A549 (cell line): ENCODE data around the gene TAS2R60. TPM values are rescaled to one million over a fixed set of nuclear protein-coding genes. Genes with fewer than 3 reads are reported as not detected.

Source experiments
- ATAC-seq, 2 experiments: fragments of 200-7000 bp in 1 of 2; fragments of >200 bp in 1 of 2; cut with Nextera tagmentation in 1 of 2; cut with Tn5 transposase in 1 of 2; 3 replicates each; pipeline versions ENCODE4 v1.8.0 to v1.9.1; 2018 to 2020; ENCODE audit warnings: mild to moderate bottlenecking in 1 of 2, moderate library complexity in 1 of 2
- CTCF ChIA-PET: fragments of 300-600 bp; sonication (Branson Sonifier 250); formaldehyde crosslinking; extraction: SDS; loops from one replicate; lab custom pipeline; 2021; ENCODE audit warnings: antibody characterized with exemption, inconsistent platforms; lab: Yijun Ruan, JAX
- POLR2A ChIA-PET: fragments of 350-600 bp; formaldehyde crosslinking; extraction: SDS; loops from one replicate; lab custom pipeline; 2021; ENCODE audit warnings: antibody characterized with exemption, inconsistent platforms; lab: Yijun Ruan, JAX
- DNase-seq, 2 experiments: peaks; one replicate each; pipeline versions ENCODE4 v3.0.0 to v3.0.0-alpha.2; 2011 to 2016; ENCODE audit warnings: low read depth in 1 of 2, low spot score in 1 of 2
- FAIRE-seq: peaks from 2 replicates; lab custom pipeline; 2011; peaks lifted over from hg19 to GRCh38; lab: Jason Lieb, UNC
- H3K27ac ChIP-seq, 2 experiments: fragments of >200 bp; sonication (Bioruptor Twin); formaldehyde crosslinking; 3 replicates each; pipeline ENCODE4 v1.5.1; 2016 to 2017
- H3K4me1 ChIP-seq: fragments of >200 bp; sonication (Bioruptor Twin); formaldehyde crosslinking; 3 replicates; pipeline ENCODE4 v1.6.1; 2016
- H3K4me2 ChIP-seq: fragments of >200 bp; sonication (Bioruptor Twin); formaldehyde crosslinking; 3 replicates; pipeline ENCODE4 v1.6.1; 2016
- H3K4me3 ChIP-seq: fragments of >200 bp; sonication (Bioruptor Twin); formaldehyde crosslinking; 3 replicates; pipeline ENCODE4 v1.5.1; 2016
- H3K9me3 ChIP-seq: fragments of >200 bp; sonication (Bioruptor Twin); formaldehyde crosslinking; 3 replicates; pipeline ENCODE4 v1.6.1; 2016
- ATOH8 ChIP-seq: fragments of 250-450 bp; sonication (Bioruptor Pico); IDR thresholded peaks from 2 replicates; pipeline ENCODE4 v1.5.0; 2020; ENCODE audit warnings: low read depth, mild to moderate bottlenecking, moderate library complexity
- BHLHE40 ChIP-seq: IDR thresholded peaks from 2 replicates; pipeline ENCODE4 v1.6.1; 2012; ENCODE audit warnings: low read depth, low read length, inconsistent platforms
- CBX8 ChIP-seq: fragments of 200-600 bp; sonication (generic); IDR thresholded peaks from 2 replicates; pipeline ENCODE4 v1.6.1; 2016
- CHD2 ChIP-seq: fragments of 150-350 bp; IDR thresholded peaks from 2 replicates; pipeline ENCODE4 v1.6.1; 2014; ENCODE audit warnings: low read length; ENCODE audit not compliant: partially characterized antibody
- CHD4 ChIP-seq: fragments of 200-600 bp; sonication (generic); IDR thresholded peaks from 2 replicates; pipeline ENCODE4 v1.6.1; 2016; ENCODE audit warnings: antibody characterized with exemption, mild to moderate bottlenecking, borderline replicate concordance
- E2F6 ChIP-seq: IDR thresholded peaks from 2 replicates; pipeline ENCODE4 v1.6.1; 2012; ENCODE audit warnings: low read depth, borderline replicate concordance
- EHMT2 ChIP-seq: fragments of 200-600 bp; sonication (generic); IDR thresholded peaks from 2 replicates; pipeline ENCODE4 v1.6.1; 2016; ENCODE audit warnings: antibody characterized with exemption, low read depth, mild to moderate bottlenecking, moderate library complexity
- ELK1 ChIP-seq: fragments of 150-350 bp; IDR thresholded peaks from 2 replicates; pipeline ENCODE4 v1.6.1; 2014; ENCODE audit warnings: low read depth, mild to moderate bottlenecking, low read length
- ESRRA ChIP-seq: fragments of 150-350 bp; IDR thresholded peaks from 2 replicates; pipeline ENCODE4 v1.6.1; 2014; ENCODE audit warnings: mild to moderate bottlenecking, low read length, borderline replicate concordance
- FOSB ChIP-seq: fragments of 250-450 bp; sonication (Bioruptor Pico); IDR thresholded peaks from 2 replicates; pipeline ENCODE4 v1.5.0; 2020; ENCODE audit warnings: mild to moderate bottlenecking, moderate library complexity
- FOXS1 ChIP-seq: fragments of 250-450 bp; sonication (Bioruptor Pico); IDR thresholded peaks from 2 replicates; pipeline ENCODE4 v1.5.0; 2020; ENCODE audit warnings: mild to moderate bottlenecking, moderate library complexity
- HOXA7 ChIP-seq: fragments of 250-450 bp; sonication (Bioruptor Pico); IDR thresholded peaks from 2 replicates; pipeline ENCODE4 v1.5.0; 2020; ENCODE audit warnings: mild to moderate bottlenecking, moderate library complexity
- JUN ChIP-seq, 2 experiments: fragments of >200 bp; sonication (Bioruptor Twin); formaldehyde crosslinking; IDR thresholded peaks; 2 replicates in 1 of 2; 3 replicates in 1 of 2; pipeline ENCODE4 v1.6.1; 2016 to 2017
- KDM1A ChIP-seq: fragments of 200-600 bp; sonication (generic); IDR thresholded peaks from 2 replicates; pipeline ENCODE4 v1.6.1; 2016; ENCODE audit warnings: low read depth, mild to moderate bottlenecking
- MYC ChIP-seq: IDR thresholded peaks from 2 replicates; pipeline ENCODE4 v1.6.1; 2012; ENCODE audit warnings: mild to moderate bottlenecking, inconsistent platforms, low read length, improper control_type of control experiment, borderline replicate concordance
- POLR2A ChIP-seq: IDR thresholded peaks from 2 replicates; pipeline ENCODE4 v1.6.1; 2012; ENCODE audit warnings: mild to moderate bottlenecking, low read length
- POLR2AphosphoS2 ChIP-seq: conservative IDR thresholded peaks from 2 replicates; pipeline ENCODE4 v1.6.1; 2012; ENCODE audit warnings: low read length, improper control_type of control experiment, inconsistent platforms
- RAD21 ChIP-seq, 2 experiments: fragments of >200 bp in 1 of 2; sonication (Bioruptor Twin) in 1 of 2; formaldehyde crosslinking in 1 of 2; IDR thresholded peaks in 1 of 2; conservative IDR thresholded peaks in 1 of 2; 2 replicates in 1 of 2; 3 replicates in 1 of 2; pipeline ENCODE4 v1.6.1; 2012 to 2018; ENCODE audit warnings: inconsistent platforms in 1 of 2
- RARB ChIP-seq: fragments of 250-450 bp; sonication (Bioruptor Pico); IDR thresholded peaks from 2 replicates; pipeline ENCODE4 v1.8.0; 2021; ENCODE audit warnings: mild to moderate bottlenecking, moderate library complexity
- RCOR1 ChIP-seq: fragments of 150-350 bp; IDR thresholded peaks from 2 replicates; pipeline ENCODE4 v1.6.1; 2014; ENCODE audit warnings: antibody characterized with exemption, low read length, low read depth
- RNF2 ChIP-seq: fragments of 200-600 bp; sonication (generic); IDR thresholded peaks from 2 replicates; pipeline ENCODE4 v1.6.1; 2016; ENCODE audit warnings: low read depth, mild to moderate bottlenecking, antibody characterized with exemption, moderate library complexity, borderline replicate concordance
- TP53 ChIP-seq: fragments of 250-450 bp; sonication (Bioruptor Pico); IDR thresholded peaks from 2 replicates; pipeline ENCODE4 v1.5.0; 2021; ENCODE audit warnings: mild to moderate bottlenecking, moderate library complexity
- WGBS: methylation state at CpG from one replicate; pipeline ENCODE4 v1.1.6; 2017; ENCODE audit errors: missing lambda C conversion rate; 5-methylcytosine and 5-hydroxymethylcytosine counted together
- polyA plus RNA-seq, 4 experiments: library from polyadenylated mRNA; depleted of rRNA in 3 of 4; stranded (reverse); fragments of >200 nt; fragmentation: RNase III in 1 of 4; extraction: RNeasy Plus Mini Kit Qiagen cat#74134 plus additional on column Dnase treatment in 1 of 4; gene quantifications; 2 replicates in 3 of 4; 3 replicates in 1 of 4; pipeline ENCODE4 v1.2.3, GENCODE V29; 2011 to 2017
- TF ChIP-seq, protein P1 (sequence below): fragments of 200-600 bp; sonication (generic); IDR thresholded peaks from 2 replicates; pipeline ENCODE4 v1.6.1; 2016; ENCODE audit warnings: antibody characterized with exemption, mild to moderate bottlenecking, moderate library complexity
- TF ChIP-seq, protein P2 (sequence below): fragments of >200 bp; sonication (Bioruptor Twin); formaldehyde crosslinking; IDR thresholded peaks from 3 replicates; pipeline ENCODE4 v1.5.1; 2016

The TAS2R60 gene
- polyA plus RNA-seq, 2 of the 4 experiments (the other 2 are of a cell fraction) = not detected

- no peak overlapping the region for H3K4me2 ChIP-seq
- ChIA-PET POLR2A (no interaction called here), CTCF (no interaction called here)
Measured at GRCh38 chr7:143458263-143458662, 15.0 kb downstream of the TAS2R60 start.

GRCh38 chr7:143458681-143459080 is 15.4 kb downstream of the TAS2R60 start:
- no peak overlapping the region for H3K27ac ChIP-seq
- FAIRE-seq (no peak), ATAC-seq (no peak), DNase-seq (no peak)
- no peak overlapping the region for H3K4me3 ChIP-seq
- ChIA-PET CTCF (no interaction called here), POLR2A (no interaction called here)
- H3K9me3 ChIP-seq = 0 out of 3 replicates have a peak, but pooled peaks cover 8% of the 10 kb centered on the region
- no peaks in the 10 kb centered on the region for H3K4me1 ChIP-seq
- 1% methylated on average over 3 of the region's 3 CpGs for WGBS
- TF ChIP-seq RCOR1 (no peak), KDM1A (no peak), ESRRA (no peak), CHD2 (no peak), CHD4 (no peak), FOXS1 (CRISPR knock-in tag) (no peak), JUN (IDR thresholded peaks at IDR 0.05) (no peak), ELK1 (no peak), HOXA7 (CRISPR knock-in tag) (no peak), RARB (CRISPR knock-in tag) (no peak), EHMT2 (no peak), RAD21 (conservative IDR thresholded peaks at IDR 0.05 in 1 of 2, IDR thresholded peaks at IDR 0.05 in 1 of 2) (no peak), TP53 (CRISPR knock-in tag) (no peak), BHLHE40 (no peak), FOSB (CRISPR knock-in tag) (no peak)
- TF ChIP-seq, protein P1, sequence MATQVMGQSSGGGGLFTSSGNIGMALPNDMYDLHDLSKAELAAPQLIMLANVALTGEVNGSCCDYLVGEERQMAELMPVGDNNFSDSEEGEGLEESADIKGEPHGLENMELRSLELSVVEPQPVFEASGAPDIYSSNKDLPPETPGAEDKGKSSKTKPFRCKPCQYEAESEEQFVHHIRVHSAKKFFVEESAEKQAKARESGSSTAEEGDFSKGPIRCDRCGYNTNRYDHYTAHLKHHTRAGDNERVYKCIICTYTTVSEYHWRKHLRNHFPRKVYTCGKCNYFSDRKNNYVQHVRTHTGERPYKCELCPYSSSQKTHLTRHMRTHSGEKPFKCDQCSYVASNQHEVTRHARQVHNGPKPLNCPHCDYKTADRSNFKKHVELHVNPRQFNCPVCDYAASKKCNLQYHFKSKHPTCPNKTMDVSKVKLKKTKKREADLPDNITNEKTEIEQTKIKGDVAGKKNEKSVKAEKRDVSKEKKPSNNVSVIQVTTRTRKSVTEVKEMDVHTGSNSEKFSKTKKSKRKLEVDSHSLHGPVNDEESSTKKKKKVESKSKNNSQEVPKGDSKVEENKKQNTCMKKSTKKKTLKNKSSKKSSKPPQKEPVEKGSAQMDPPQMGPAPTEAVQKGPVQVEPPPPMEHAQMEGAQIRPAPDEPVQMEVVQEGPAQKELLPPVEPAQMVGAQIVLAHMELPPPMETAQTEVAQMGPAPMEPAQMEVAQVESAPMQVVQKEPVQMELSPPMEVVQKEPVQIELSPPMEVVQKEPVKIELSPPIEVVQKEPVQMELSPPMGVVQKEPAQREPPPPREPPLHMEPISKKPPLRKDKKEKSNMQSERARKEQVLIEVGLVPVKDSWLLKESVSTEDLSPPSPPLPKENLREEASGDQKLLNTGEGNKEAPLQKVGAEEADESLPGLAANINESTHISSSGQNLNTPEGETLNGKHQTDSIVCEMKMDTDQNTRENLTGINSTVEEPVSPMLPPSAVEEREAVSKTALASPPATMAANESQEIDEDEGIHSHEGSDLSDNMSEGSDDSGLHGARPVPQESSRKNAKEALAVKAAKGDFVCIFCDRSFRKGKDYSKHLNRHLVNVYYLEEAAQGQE = no peak
- H3K4me2 ChIP-seq = no peak overlapping the region

More at GRCh38 chr7:143458263-143458662, 15.0 kb downstream of the TAS2R60 start:
- no peak for FAIRE-seq
- H3K4me1 ChIP-seq = no peaks in the 10 kb centered on the region
- H3K9me3 ChIP-seq = 0 out of 3 replicates have a peak, but pooled peaks cover 8% of the 10 kb centered on the region
- H3K4me3 ChIP-seq = no peak overlapping the region
- DNase-seq = no peak
- TF ChIP-seq CBX8 (no peak), MYC (no peak), POLR2AphosphoS2 (no peak), POLR2A (no peak), E2F6 (no peak), ATOH8 (CRISPR knock-in tag) (no peak), RNF2 (no peak)
- TF ChIP-seq, protein P2, sequence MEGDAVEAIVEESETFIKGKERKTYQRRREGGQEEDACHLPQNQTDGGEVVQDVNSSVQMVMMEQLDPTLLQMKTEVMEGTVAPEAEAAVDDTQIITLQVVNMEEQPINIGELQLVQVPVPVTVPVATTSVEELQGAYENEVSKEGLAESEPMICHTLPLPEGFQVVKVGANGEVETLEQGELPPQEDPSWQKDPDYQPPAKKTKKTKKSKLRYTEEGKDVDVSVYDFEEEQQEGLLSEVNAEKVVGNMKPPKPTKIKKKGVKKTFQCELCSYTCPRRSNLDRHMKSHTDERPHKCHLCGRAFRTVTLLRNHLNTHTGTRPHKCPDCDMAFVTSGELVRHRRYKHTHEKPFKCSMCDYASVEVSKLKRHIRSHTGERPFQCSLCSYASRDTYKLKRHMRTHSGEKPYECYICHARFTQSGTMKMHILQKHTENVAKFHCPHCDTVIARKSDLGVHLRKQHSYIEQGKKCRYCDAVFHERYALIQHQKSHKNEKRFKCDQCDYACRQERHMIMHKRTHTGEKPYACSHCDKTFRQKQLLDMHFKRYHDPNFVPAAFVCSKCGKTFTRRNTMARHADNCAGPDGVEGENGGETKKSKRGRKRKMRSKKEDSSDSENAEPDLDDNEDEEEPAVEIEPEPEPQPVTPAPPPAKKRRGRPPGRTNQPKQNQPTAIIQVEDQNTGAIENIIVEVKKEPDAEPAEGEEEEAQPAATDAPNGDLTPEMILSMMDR = no peak
- 46% methylated on average over 3 of the region's 3 CpGs for WGBS
- H3K27ac ChIP-seq = no peak overlapping the region
- ATAC-seq = no peak
